A673 (cell line): Measurements from ENCODE around the gene PNMT.

Experiments used
- EZH2 ChIP-seq: fragments of 200-600 bp; sonication (generic); IDR thresholded peaks from 2 replicates; pipeline ENCODE4 v1.6.1; 2017; ENCODE audit warnings: borderline replicate concordance, low read depth, mild to moderate bottlenecking, mixed read lengths, antibody characterized with exemption, low read length; ENCODE audit not compliant: poor library complexity, severe bottlenecking
- TF ChIP-seq, protein P1 (sequence below): fragments of 300-800, 200-600 bp; sonication (generic); conservative IDR thresholded peaks from 2 replicates; pipeline ENCODE4 v1.5.1; 2017; ENCODE audit warnings: low read depth, mild to moderate bottlenecking, antibody characterized with exemption, low read length, moderate library complexity, mixed read lengths

DNA sequence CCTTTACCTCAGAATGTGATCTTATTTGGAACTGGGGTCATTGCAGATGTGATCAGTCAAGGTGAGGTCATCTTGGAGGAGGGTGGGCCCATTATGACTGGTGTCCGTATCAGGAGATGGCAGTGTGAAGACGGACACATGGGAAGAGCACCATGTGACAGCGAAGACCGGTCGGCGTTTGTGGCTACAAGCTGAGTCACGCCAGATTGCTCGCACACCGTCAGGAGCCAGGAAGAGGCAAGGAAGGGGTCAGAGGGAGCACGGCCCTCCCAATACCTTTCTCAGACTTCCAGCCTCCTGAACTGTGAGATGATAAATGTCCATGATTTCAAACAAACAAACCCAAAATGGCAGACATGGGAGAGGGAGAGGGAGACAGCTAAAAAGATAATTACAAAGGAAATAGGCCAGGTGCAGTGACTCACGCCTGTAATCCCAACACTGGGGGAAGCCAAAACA, 18.1 kb upstream of the PNMT start:
- no peak for TF ChIP-seq EZH2
- TF ChIP-seq, protein P1, sequence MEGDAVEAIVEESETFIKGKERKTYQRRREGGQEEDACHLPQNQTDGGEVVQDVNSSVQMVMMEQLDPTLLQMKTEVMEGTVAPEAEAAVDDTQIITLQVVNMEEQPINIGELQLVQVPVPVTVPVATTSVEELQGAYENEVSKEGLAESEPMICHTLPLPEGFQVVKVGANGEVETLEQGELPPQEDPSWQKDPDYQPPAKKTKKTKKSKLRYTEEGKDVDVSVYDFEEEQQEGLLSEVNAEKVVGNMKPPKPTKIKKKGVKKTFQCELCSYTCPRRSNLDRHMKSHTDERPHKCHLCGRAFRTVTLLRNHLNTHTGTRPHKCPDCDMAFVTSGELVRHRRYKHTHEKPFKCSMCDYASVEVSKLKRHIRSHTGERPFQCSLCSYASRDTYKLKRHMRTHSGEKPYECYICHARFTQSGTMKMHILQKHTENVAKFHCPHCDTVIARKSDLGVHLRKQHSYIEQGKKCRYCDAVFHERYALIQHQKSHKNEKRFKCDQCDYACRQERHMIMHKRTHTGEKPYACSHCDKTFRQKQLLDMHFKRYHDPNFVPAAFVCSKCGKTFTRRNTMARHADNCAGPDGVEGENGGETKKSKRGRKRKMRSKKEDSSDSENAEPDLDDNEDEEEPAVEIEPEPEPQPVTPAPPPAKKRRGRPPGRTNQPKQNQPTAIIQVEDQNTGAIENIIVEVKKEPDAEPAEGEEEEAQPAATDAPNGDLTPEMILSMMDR = no peak
